ENCODE measurements around the gene CCNB2. TPM values are rescaled to one million over a fixed set of nuclear protein-coding genes. Genes with fewer than 3 reads are reported as not detected.
A peak's percentile ranks its signal among the peaks of the same experiment; 100 is the strongest.

The CCNB2 gene
- total RNA-seq, 1 experiment from 2014 or later, result 86.4 TPM

DNA sequence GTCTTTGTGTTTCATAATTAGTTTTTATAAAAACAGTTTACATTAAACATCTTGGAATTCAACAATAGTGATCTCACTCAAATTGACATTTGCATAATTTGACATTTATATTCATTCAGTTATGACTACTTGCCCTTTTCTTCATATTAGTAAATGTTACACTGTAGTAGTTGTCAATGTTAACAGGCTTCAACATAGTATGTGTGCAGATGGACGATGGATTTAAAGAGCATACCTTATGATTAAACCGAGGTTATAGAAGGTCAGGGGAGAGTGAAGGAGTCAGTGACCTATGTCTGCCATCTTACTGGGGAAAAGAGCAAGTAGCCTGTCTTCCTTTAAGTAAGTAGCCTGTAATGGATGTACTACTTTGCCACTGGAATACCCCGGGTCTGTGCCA lies 8.5 kb upstream of the CCNB2 start:
- CTCF ChIA-PET, result no interaction called here
- H3K36me3 Mint-ChIP-seq (ENCODE audit: insufficient read depth, unreplicated experiment), result peaks cover 10% of the 10 kb centered on the region

DNA sequence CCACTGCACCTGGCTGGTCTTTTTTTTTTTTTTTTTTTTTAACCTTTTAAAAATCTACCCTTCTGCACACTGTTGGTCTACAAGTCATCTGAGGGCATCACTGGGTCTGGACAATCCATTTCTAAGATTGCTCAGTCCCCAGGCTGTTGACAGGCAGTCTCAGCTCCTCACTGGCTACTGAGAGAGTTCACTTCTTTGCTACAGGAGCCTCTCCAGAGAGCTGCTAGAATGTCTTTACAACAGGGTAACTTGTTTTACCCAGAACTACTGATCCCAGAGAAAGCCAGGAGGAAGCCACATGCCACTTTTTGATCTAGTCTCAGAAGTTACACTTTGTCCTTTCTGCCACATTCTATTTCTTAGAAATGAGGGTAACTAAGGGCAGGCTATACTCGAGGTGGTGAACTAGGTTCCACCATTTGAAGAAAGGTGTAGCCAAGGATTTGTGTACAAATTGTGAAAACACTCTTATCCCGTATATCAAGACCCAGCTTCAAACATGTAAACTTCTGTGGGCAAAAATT lies 5.7 kb upstream of the CCNB2 start:
- no peak for DNase-seq
- peaks cover 11% of the 10 kb centered on the region for H3K36me3 Mint-ChIP-seq (ENCODE audit: insufficient read depth, unreplicated experiment)
- H3K27ac Mint-ChIP-seq (ENCODE audit: unreplicated experiment), result no peak overlapping the region
- no TSS peak for BruUV-seq (replicated peaks)
- intact Hi-C loops (cut with micrococcal nuclease; ENCODE audit: unreplicated experiment), result no loop called here
- no peaks in the 10 kb centered on the region for H3K9me3 Mint-ChIP-seq (ENCODE audit: low read depth, unreplicated experiment)
- peaks cover 3% of the 10 kb centered on the region for H3K4me1 Mint-ChIP-seq (ENCODE audit: low read depth, unreplicated experiment)
- CTCF ChIA-PET, result interaction anchor here (0.7 kb wide), 1 partner anchor 48 kb away, joined by 3 read pairs; no protein-coding TSS in a partner anchor
- H3K27me3 Mint-ChIP-seq (ENCODE audit: unreplicated experiment), result no peaks in the 10 kb centered on the region
- no peak overlapping the region for H3K4me3 Mint-ChIP-seq (ENCODE audit: low read depth, unreplicated experiment)
- TF ChIP-seq, protein P1, sequence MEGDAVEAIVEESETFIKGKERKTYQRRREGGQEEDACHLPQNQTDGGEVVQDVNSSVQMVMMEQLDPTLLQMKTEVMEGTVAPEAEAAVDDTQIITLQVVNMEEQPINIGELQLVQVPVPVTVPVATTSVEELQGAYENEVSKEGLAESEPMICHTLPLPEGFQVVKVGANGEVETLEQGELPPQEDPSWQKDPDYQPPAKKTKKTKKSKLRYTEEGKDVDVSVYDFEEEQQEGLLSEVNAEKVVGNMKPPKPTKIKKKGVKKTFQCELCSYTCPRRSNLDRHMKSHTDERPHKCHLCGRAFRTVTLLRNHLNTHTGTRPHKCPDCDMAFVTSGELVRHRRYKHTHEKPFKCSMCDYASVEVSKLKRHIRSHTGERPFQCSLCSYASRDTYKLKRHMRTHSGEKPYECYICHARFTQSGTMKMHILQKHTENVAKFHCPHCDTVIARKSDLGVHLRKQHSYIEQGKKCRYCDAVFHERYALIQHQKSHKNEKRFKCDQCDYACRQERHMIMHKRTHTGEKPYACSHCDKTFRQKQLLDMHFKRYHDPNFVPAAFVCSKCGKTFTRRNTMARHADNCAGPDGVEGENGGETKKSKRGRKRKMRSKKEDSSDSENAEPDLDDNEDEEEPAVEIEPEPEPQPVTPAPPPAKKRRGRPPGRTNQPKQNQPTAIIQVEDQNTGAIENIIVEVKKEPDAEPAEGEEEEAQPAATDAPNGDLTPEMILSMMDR (IDR thresholded peaks at IDR 0.05; ENCODE audit: unreplicated experiment), result no peak

More for the DNA sequence above, 8.5 kb upstream of the CCNB2 start:
- Mint-ChIP-seq H3K27me3 (ENCODE audit: unreplicated experiment) (no peaks in the 10 kb centered on the region), H3K4me1 (ENCODE audit: low read depth, unreplicated experiment) (no peaks in the 10 kb centered on the region), H3K4me3 (ENCODE audit: low read depth, unreplicated experiment) (no peak overlapping the region), H3K27ac (ENCODE audit: unreplicated experiment) (no peak overlapping the region), H3K9me3 (ENCODE audit: low read depth, unreplicated experiment) (no peaks in the 10 kb centered on the region)
- no TSS peak for BruUV-seq (replicated peaks)
- TF ChIP-seq, protein P1 (IDR thresholded peaks at IDR 0.05; ENCODE audit: unreplicated experiment), result no peak
- no peak for DNase-seq
- intact Hi-C loops (cut with micrococcal nuclease; ENCODE audit: unreplicated experiment), result no loop called here

DNA sequence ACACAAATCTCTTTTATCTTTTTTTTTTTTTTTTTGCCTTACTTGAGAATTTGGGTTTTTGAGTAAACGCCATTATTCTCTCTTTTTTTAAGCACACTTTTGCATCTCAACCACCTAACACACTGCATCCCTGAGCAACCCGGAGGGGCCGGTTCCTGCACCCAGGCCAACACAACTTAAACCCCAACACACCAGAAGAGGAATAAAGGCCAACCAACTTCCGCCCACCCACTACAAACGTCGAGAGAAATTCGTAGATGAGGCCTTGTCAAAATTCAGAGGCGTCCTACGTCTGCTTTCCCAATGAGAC lies 389 bp upstream of the CCNB2 start:
- peaks cover 49% of the 10 kb centered on the region for H3K36me3 Mint-ChIP-seq (ENCODE audit: insufficient read depth, unreplicated experiment)
- intact Hi-C loops (cut with micrococcal nuclease; ENCODE audit: unreplicated experiment), result loop anchor here (2.0 to 10.0 kb wide), 2 partner anchors 124 to 880 kb away; no protein-coding TSS in a partner anchor
- no peaks in the 10 kb centered on the region for H3K9me3 Mint-ChIP-seq (ENCODE audit: low read depth, unreplicated experiment)
- CTCF ChIA-PET, result interaction anchor here (0.6 kb wide), 2 partner anchors 117 to 424 kb away, joined by 3 read pairs; no protein-coding TSS in a partner anchor
- peak overlapping the region; percentile 100 for H3K4me3 Mint-ChIP-seq (ENCODE audit: low read depth, unreplicated experiment)
- peak overlapping the region; percentile 73 for H3K27ac Mint-ChIP-seq (ENCODE audit: unreplicated experiment)
- no peak for DNase-seq
- no peaks in the 10 kb centered on the region for H3K27me3 Mint-ChIP-seq (ENCODE audit: unreplicated experiment)
- peaks cover 26% of the 10 kb centered on the region for H3K4me1 Mint-ChIP-seq (ENCODE audit: low read depth, unreplicated experiment)
- BruUV-seq (replicated peaks), result TSS peak; percentile 72
- TF ChIP-seq, protein P1 (IDR thresholded peaks at IDR 0.05; ENCODE audit: unreplicated experiment), result no peak

DNA sequence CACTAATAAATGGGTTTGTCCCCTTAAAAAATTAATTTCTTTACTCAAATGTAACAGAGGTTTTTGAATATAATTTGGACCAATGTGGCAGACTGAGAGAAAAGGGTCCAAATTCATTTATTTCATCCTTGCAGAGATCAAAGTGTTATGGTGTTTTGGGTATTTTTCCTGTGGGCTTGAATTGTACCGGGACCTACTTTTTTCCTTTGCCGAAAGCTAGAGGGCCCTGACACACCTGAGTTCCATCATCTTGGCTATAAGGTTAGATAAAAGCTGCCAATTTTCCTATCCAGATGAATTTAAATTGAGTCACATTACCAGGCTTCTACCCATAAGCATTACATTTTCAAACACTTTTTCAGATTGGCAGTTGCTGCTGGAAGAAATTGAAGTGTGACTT lies 908 bp downstream of the CCNB2 start:
- Mint-ChIP-seq H3K27me3 (ENCODE audit: unreplicated experiment) (no peaks in the 10 kb centered on the region), H3K36me3 (ENCODE audit: insufficient read depth, unreplicated experiment) (peaks cover 50% of the 10 kb centered on the region), H3K4me1 (ENCODE audit: low read depth, unreplicated experiment) (peaks cover 26% of the 10 kb centered on the region), H3K27ac (ENCODE audit: unreplicated experiment) (peak overlapping the region; percentile 73), H3K9me3 (ENCODE audit: low read depth, unreplicated experiment) (no peaks in the 10 kb centered on the region), H3K4me3 (ENCODE audit: low read depth, unreplicated experiment) (peak overlapping the region; percentile 100)
- intact Hi-C loops (cut with micrococcal nuclease; ENCODE audit: unreplicated experiment), result loop anchor here (2.0 to 10.0 kb wide), 3 partner anchors 125 to 881 kb away; no protein-coding TSS in a partner anchor
- BruUV-seq (replicated peaks), result TSS peak; percentile 55
- no peak for DNase-seq
- CTCF ChIA-PET, result interaction anchor here (1.9 kb wide), 1 partner anchor 423 kb away, joined by 8 read pairs; no protein-coding TSS in a partner anchor
- TF ChIP-seq, protein P1 (IDR thresholded peaks at IDR 0.05; ENCODE audit: unreplicated experiment), result no peak
